Peyer's patch (tissue), 4 donors: ENCODE data around the gene MGA. TPM values are rescaled to one million over a fixed set of nuclear protein-coding genes. Genes with fewer than 3 reads are reported as not detected.

ENCODE experiments used
- DNase-seq, 3 donors: peaks; one replicate each; pipeline ENCODE4 v3.0.0-alpha.2; 2017 to 2019
- H3K27ac ChIP-seq, 4 donors: fragments of 200-600 bp; sonication (generic); one replicate each; pipeline ENCODE4 v1.5.1; 2016 to 2019
- H3K27me3 ChIP-seq, 2 donors: fragments of 200-600 bp; sonication (generic); one replicate each; pipeline ENCODE4 v1.5.1; 2019
- H3K36me3 ChIP-seq, 3 donors: fragments of 200-600 bp; sonication (generic); one replicate each; pipeline ENCODE4 v1.5.1; 2016 to 2019
- H3K4me1 ChIP-seq, 4 donors: fragments of 200-600 bp; sonication (generic); one replicate each; pipeline ENCODE4 v1.5.1; 2016 to 2019
- H3K4me3 ChIP-seq, 4 donors: fragments of 200-600 bp; sonication (generic); 1 replicate in 3 of 4; 2 replicates in 1 of 4; pipeline ENCODE4 v1.5.1; 2016 to 2019; ENCODE audit warnings: mild to moderate bottlenecking in 1 of 4
- H3K9me3 ChIP-seq, 4 donors: fragments of 200-600 bp; sonication (generic); one replicate each; pipeline ENCODE4 v1.5.1; 2016 to 2019; ENCODE audit warnings: mild to moderate bottlenecking in 1 of 4
- CTCF ChIP-seq, 6 experiments: fragments of 450-650 bp in 4 of 6; fragments of 200-600 bp in 2 of 6; sonication (generic) in 1 of 6; IDR thresholded peaks; one replicate each; pipeline ENCODE4 v1.5.1; 2017 to 2019; ENCODE audit warnings: antibody characterized with exemption in 6 of 6, mild to moderate bottlenecking in 3 of 6, moderate library complexity in 1 of 6
- POLR2A ChIP-seq, 2 donors: fragments of 450-650 bp; IDR thresholded peaks; one replicate each; pipeline ENCODE4 v1.5.1; 2017; ENCODE audit warnings: antibody characterized with exemption in 2 of 2, mild to moderate bottlenecking in 2 of 2, moderate library complexity in 2 of 2
- total RNA-seq, 4 donors: library from RNA; depleted of rRNA; stranded (reverse); fragments of >200 nt; gene quantifications; one replicate each; pipeline ENCODE4 v1.1.0, GENCODE V29; 2016

Gene MGA
- total RNA-seq, 4 donors from 2014 or later, result 39.7 to 143 (median 69.8) TPM

DNA sequence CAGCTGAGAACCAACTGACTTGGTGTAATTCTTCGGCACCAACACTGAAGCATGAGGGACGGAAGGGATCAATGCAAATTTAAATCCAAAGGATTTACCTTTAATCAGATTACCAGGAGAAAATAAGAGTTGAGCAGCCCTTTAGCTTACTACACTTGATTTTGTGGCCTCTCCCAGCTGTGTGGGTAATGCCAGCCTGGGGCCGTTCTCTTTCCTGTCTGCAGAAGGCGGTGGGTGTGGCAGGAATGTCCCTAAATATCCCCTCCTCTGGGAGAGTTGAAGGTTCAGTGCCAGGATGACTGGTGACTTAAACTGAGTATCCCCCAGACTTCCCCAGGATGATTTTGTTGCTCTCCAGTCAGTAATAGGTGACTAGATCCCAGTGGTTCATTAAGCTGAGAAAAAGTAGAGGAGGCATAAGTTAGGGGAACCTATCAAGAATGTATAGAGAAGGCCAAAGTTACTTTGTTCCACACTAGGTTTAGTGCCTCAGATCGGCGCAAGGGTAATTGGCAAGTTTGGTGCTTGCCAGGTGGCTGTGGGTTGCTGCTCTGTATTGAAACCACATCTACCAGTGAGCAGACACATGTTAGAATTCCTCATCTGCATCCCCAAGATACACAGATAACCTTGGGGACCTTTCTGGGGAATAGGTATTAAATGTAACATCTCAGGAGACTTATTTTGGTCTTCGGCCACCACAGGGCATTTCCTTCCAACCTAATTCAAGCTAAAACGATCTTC lies 137.2 kb downstream of the MGA start:
- peak in 1 of 3 donors; percentile 28 for DNase-seq
- Histone ChIP-seq H3K9me3 (no peaks in the 10 kb centered on the region), H3K36me3 (peaks cover 0 to 7% (median 0%) of the 10 kb centered on the region in 3 donors), H3K27me3 (no peaks in the 10 kb centered on the region), H3K27ac (no peak overlapping the region), H3K4me1 (peaks cover 0 to 20% (median 0%) of the 10 kb centered on the region in 4 donors), H3K4me3 (no peak overlapping the region)
- TF ChIP-seq POLR2A (IDR thresholded peaks at IDR 0.05) (no peak), CTCF (IDR thresholded peaks at IDR 0.05) (no peak)

DNA sequence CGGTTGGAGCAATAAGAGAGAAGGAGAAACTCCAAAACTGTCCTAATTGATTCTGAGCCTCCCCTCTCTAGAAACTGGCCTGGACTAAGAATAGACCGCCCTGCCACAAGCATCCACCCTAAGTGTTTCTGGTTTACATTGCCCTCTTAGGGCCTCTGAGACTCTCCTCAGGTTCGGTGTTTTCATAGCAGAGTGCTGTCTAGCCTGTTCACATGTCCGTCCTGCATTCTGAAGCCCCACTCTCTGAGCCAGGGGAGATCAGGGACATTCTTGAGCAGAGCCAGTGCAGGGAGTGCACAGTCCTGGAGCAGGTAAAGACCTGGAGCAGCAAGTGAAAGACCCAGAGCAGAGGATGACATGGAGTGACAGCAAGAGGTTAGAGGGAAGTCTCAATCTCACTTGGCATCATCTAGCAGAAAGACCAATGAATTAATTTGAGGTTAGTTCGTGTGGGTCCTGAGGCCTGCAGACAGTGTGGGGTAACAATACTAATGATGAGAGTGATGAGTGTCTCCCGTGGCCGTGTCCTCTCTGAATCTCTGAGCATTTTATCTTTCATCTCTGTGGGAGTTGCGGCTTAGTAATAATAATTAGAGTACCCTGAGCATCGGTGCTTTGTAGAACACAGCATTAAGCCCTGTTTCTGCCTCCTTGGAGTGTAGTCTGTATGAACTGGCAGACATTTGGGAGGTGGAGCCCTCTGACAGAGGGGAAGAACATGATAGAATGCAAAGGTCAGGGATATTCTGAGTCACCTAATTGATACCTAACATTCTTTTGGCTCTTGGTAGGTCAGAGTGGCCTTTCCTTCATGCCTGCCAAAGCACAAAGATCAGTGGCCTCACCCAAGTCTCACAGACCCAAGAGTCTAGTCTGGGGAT lies 138.6 kb downstream of the MGA start:
- TF ChIP-seq POLR2A (IDR thresholded peaks at IDR 0.05), result no peak
- Histone ChIP-seq H3K36me3 (peaks cover 0 to 7% (median 0%) of the 10 kb centered on the region in 3 donors), H3K4me1 (peaks cover 0 to 18% (median 0%) of the 10 kb centered on the region in 4 donors), H3K4me3 (no peak overlapping the region), H3K27ac (peak overlapping the region in 2 of 4 donors; percentile 0 to 40), H3K27me3 (no peaks in the 10 kb centered on the region), H3K9me3 (no peaks in the 10 kb centered on the region)
- peak in 1 of 3 donors; percentile 62 for DNase-seq

GRCh38 chr15:41799488-41799805 lies 139.2 kb downstream of the MGA start:
- Histone ChIP-seq H3K27me3 (no peaks in the 10 kb centered on the region), H3K4me1 (peaks cover 0 to 22% (median 0%) of the 10 kb centered on the region in 4 donors), H3K36me3 (peaks cover 0 to 7% (median 0%) of the 10 kb centered on the region in 3 donors), H3K9me3 (no peaks in the 10 kb centered on the region), H3K4me3 (no peak overlapping the region), H3K27ac (peak overlapping the region in 2 of 4 donors; percentile 40 to 50)
- DNase-seq, result no peak
- TF ChIP-seq CTCF (IDR thresholded peaks at IDR 0.05) (no peak), POLR2A (IDR thresholded peaks at IDR 0.05) (no peak)

- H3K4me3 ChIP-seq, result no peak overlapping the region
- no peaks in the 10 kb centered on the region for H3K9me3 ChIP-seq
- DNase-seq, result no peak
- H3K36me3 ChIP-seq, result peaks cover 0 to 7% (median 0%) of the 10 kb centered on the region in 3 donors
- H3K27ac ChIP-seq, result no peak overlapping the region
- H3K27me3 ChIP-seq, result no peaks in the 10 kb centered on the region
- TF ChIP-seq POLR2A (IDR thresholded peaks at IDR 0.05) (no peak), CTCF (IDR thresholded peaks at IDR 0.05) (no peak)
- H3K4me1 ChIP-seq, result peaks cover 0 to 22% (median 0%) of the 10 kb centered on the region in 4 donors
Observed at GRCh38 chr15:41801185-41801584, 141.0 kb downstream of the MGA start.

- Histone ChIP-seq H3K27ac (no peak overlapping the region), H3K9me3 (no peaks in the 10 kb centered on the region), H3K36me3 (peaks cover 0 to 14% (median 0%) of the 10 kb centered on the region in 3 donors), H3K4me1 (peaks cover 0 to 14% (median 0%) of the 10 kb centered on the region in 4 donors), H3K4me3 (no peak overlapping the region), H3K27me3 (no peaks in the 10 kb centered on the region)
- DNase-seq, result peak in 1 of 3 donors; percentile 23
- TF ChIP-seq POLR2A (IDR thresholded peaks at IDR 0.05) (no peak), CTCF (IDR thresholded peaks at IDR 0.05) (no peak)
Observed at GRCh38 chr15:41801850-41802455, 141.7 kb downstream of the MGA start.
